CD4-positive, CD25-positive, alpha-beta regulatory T cell (primary cell): ENCODE results near the gene ABCA4. TPM values are rescaled to one million over a fixed set of nuclear protein-coding genes. Genes with fewer than 3 reads are reported as not detected.

ENCODE experiments used
- ATAC-seq, 2 donors: fragments of 150-1000 bp; cut with Tn5 transposase; one replicate each; pipeline ENCODE4 v1.10.0; 2021; ENCODE audit warnings: low read depth in 2 of 2, moderate number of reproducible peaks in 2 of 2, moderate library complexity in 1 of 2
- DNase-seq, 3 donors: peaks; one replicate each; pipeline versions ENCODE4 v3.0.0 to v3.0.0-alpha.2; 2012 to 2022; ENCODE audit warnings: mixed read lengths in 1 of 3
- H3K27ac ChIP-seq: one replicate; pipeline ENCODE4 v1.7.0; 2013; ENCODE audit warnings: mild to moderate bottlenecking, low read length; ENCODE audit not compliant: insufficient read depth, poor library complexity, severe bottlenecking
- H3K27me3 ChIP-seq: one replicate; pipeline ENCODE4 v1.7.0; 2013; ENCODE audit warnings: low read length; ENCODE audit not compliant: control insufficient read depth, insufficient read depth
- H3K36me3 ChIP-seq: one replicate; pipeline ENCODE4 v1.7.0; 2013; ENCODE audit warnings: mild to moderate bottlenecking, low read length, moderate library complexity; ENCODE audit not compliant: control insufficient read depth, insufficient read depth
- H3K4me1 ChIP-seq: 2 replicates; pipeline ENCODE4 v1.7.0; 2013; ENCODE audit warnings: mild to moderate bottlenecking, low read length; ENCODE audit not compliant: insufficient read depth, control insufficient read depth, poor library complexity, severe bottlenecking
- H3K4me3 ChIP-seq: one replicate; pipeline ENCODE4 v1.7.0; 2013; ENCODE audit warnings: low read depth, mild to moderate bottlenecking, low read length, moderate library complexity
- H3K9me3 ChIP-seq, 2 experiments: 1 replicate in 1 of 2; 2 replicates in 1 of 2; pipeline ENCODE4 v1.7.0; 2013; ENCODE audit warnings: low read length in 2 of 2, mild to moderate bottlenecking in 1 of 2, moderate library complexity in 1 of 2; ENCODE audit not compliant: control insufficient read depth in 2 of 2
- H3K27ac Mint-ChIP-seq, 3 donors: one replicate each; pipeline ENCODE4 v1.8.0; 2020 to 2022; ENCODE audit warnings: mild to moderate bottlenecking in 3 of 3, mixed read lengths in 3 of 3, moderate library complexity in 2 of 3
- H3K27me3 Mint-ChIP-seq: one replicate; pipeline ENCODE4 v1.8.0; 2022; ENCODE audit warnings: mild to moderate bottlenecking, mixed read lengths
- H3K36me3 Mint-ChIP-seq: one replicate; pipeline ENCODE4 v1.8.0; 2020; ENCODE audit warnings: mixed read lengths
- H3K4me1 Mint-ChIP-seq, 4 donors: one replicate each; pipeline ENCODE4 v1.8.0; 2020 to 2022; ENCODE audit warnings: mixed read lengths in 4 of 4, mild to moderate bottlenecking in 1 of 4
- H3K4me3 Mint-ChIP-seq, 4 donors: one replicate each; pipeline ENCODE4 v1.8.0; 2020 to 2022; ENCODE audit warnings: mild to moderate bottlenecking in 4 of 4, mixed read lengths in 4 of 4, moderate library complexity in 3 of 4
- H3K9me3 Mint-ChIP-seq, 7 donors: one replicate each; pipeline ENCODE4 v1.8.0; 2020 to 2022; ENCODE audit warnings: mixed read lengths in 7 of 7, mild to moderate bottlenecking in 3 of 7, moderate library complexity in 2 of 7
- polyA plus RNA-seq, 4 donors: library from polyadenylated mRNA; unstranded; fragments of 300-500 nt; fragmentation: Illumina TruSeq; gene quantifications; one replicate each; pipeline ENCODE4 v1.2.3, GENCODE V29; 2021
- total RNA-seq: library from RNA; stranded (reverse); gene quantifications from one replicate; pipeline ENCODE4 v1.2.3, GENCODE V29; 2022

Gene ABCA4
- total and polyA plus RNA-seq, 5 donors from 2014 or later, result not detected

- no peak for DNase-seq
- Mint-ChIP-seq H3K27ac (no peak overlapping the region), H3K36me3 (no peaks in the 10 kb centered on the region), H3K27me3 (peaks cover 4% of the 10 kb centered on the region), H3K9me3 (peaks cover 0 to 4% (median 0%) of the 10 kb centered on the region in 7 donors), H3K4me3 (no peak overlapping the region), H3K4me1 (peaks cover 0 to 4% (median 0%) of the 10 kb centered on the region in 4 donors)
- peaks cover 2% of the 10 kb centered on the region for H3K27me3 ChIP-seq
- H3K27ac ChIP-seq, result no peak overlapping the region
- H3K9me3 ChIP-seq, result no peaks in the 10 kb centered on the region
- no peak for ATAC-seq
- H3K36me3 ChIP-seq, result no peaks in the 10 kb centered on the region
- H3K4me1 ChIP-seq, result no peaks in the 10 kb centered on the region
- no peak overlapping the region for H3K4me3 ChIP-seq
These were observed 26.4 kb downstream of the ABCA4 start for GRCh38 chr1:94094469-94095111.

GRCh38 chr1:94093996-94094395, 27.0 kb downstream of the ABCA4 start:
- peaks cover 2% of the 10 kb centered on the region for H3K27me3 ChIP-seq
- H3K27ac ChIP-seq, result no peak overlapping the region
- DNase-seq, result no peak
- H3K36me3 ChIP-seq, result no peaks in the 10 kb centered on the region
- H3K4me1 ChIP-seq, result no peaks in the 10 kb centered on the region
- no peak for ATAC-seq
- H3K9me3 Mint-ChIP-seq, result peaks cover 0 to 4% (median 0%) of the 10 kb centered on the region in 7 donors
- no peaks in the 10 kb centered on the region for H3K36me3 Mint-ChIP-seq
- H3K4me1 Mint-ChIP-seq, result peaks cover 0 to 4% (median 0%) of the 10 kb centered on the region in 4 donors
- no peaks in the 10 kb centered on the region for H3K9me3 ChIP-seq
- H3K4me3 ChIP-seq, result no peak overlapping the region
- peaks cover 4% of the 10 kb centered on the region for H3K27me3 Mint-ChIP-seq
- H3K4me3 Mint-ChIP-seq, result no peak overlapping the region
- no peak overlapping the region for H3K27ac Mint-ChIP-seq

- ATAC-seq, result no peak
- Mint-ChIP-seq H3K27me3 (peaks cover 4% of the 10 kb centered on the region), H3K4me1 (peaks cover 0 to 4% (median 0%) of the 10 kb centered on the region in 4 donors)
These were observed 27.6 kb downstream of the ABCA4 start for GRCh38 chr1:94093396-94093795.

GRCh38 chr1:94092210-94092613, 28.7 kb downstream of the ABCA4 start:
- H3K27ac ChIP-seq, result no peak overlapping the region
- peaks cover 2% of the 10 kb centered on the region for H3K27me3 ChIP-seq
- Mint-ChIP-seq H3K4me3 (no peak overlapping the region), H3K4me1 (peaks cover 0 to 4% (median 0%) of the 10 kb centered on the region in 4 donors), H3K9me3 (peaks cover 0 to 4% (median 0%) of the 10 kb centered on the region in 7 donors), H3K27ac (no peak overlapping the region), H3K27me3 (peaks cover 4% of the 10 kb centered on the region), H3K36me3 (no peaks in the 10 kb centered on the region)
- H3K36me3 ChIP-seq, result no peaks in the 10 kb centered on the region
- H3K9me3 ChIP-seq, result no peaks in the 10 kb centered on the region
- H3K4me3 ChIP-seq, result no peak overlapping the region
- DNase-seq, result no peak
- H3K4me1 ChIP-seq, result no peaks in the 10 kb centered on the region
- ATAC-seq, result no peak

More at GRCh38 chr1:94093396-94093795, 27.6 kb downstream of the ABCA4 start:
- Histone ChIP-seq H3K9me3 (no peaks in the 10 kb centered on the region), H3K36me3 (no peaks in the 10 kb centered on the region), H3K27me3 (peaks cover 2% of the 10 kb centered on the region), H3K4me3 (no peak overlapping the region), H3K27ac (no peak overlapping the region), H3K4me1 (no peaks in the 10 kb centered on the region)
- Mint-ChIP-seq H3K4me3 (no peak overlapping the region), H3K36me3 (no peaks in the 10 kb centered on the region), H3K9me3 (peaks cover 0 to 4% (median 0%) of the 10 kb centered on the region in 7 donors), H3K27ac (no peak overlapping the region)
- DNase-seq, result no peak

GRCh38 chr1:94090761-94091160, 30.2 kb downstream of the ABCA4 start:
- Mint-ChIP-seq H3K4me3 (no peak overlapping the region), H3K9me3 (peaks cover 0 to 4% (median 0%) of the 10 kb centered on the region in 7 donors), H3K36me3 (no peaks in the 10 kb centered on the region), H3K4me1 (peaks cover 0 to 4% (median 0%) of the 10 kb centered on the region in 4 donors), H3K27me3 (peaks cover 4% of the 10 kb centered on the region), H3K27ac (no peak overlapping the region)
- no peaks in the 10 kb centered on the region for H3K36me3 ChIP-seq
- no peak overlapping the region for H3K27ac ChIP-seq
- H3K27me3 ChIP-seq, result peaks cover 2% of the 10 kb centered on the region
- H3K9me3 ChIP-seq, result no peaks in the 10 kb centered on the region
- DNase-seq (no peak), ATAC-seq (no peak)
- H3K4me3 ChIP-seq, result no peak overlapping the region
- H3K4me1 ChIP-seq, result no peaks in the 10 kb centered on the region

- H3K9me3 Mint-ChIP-seq, result peaks cover 0 to 4% (median 0%) of the 10 kb centered on the region in 7 donors
- no peaks in the 10 kb centered on the region for H3K36me3 ChIP-seq
These were observed 33.8 kb downstream of the ABCA4 start for GRCh38 chr1:94087193-94087592.

GRCh38 chr1:94084547-94084946, 36.4 kb downstream of the ABCA4 start:
- no peak for DNase-seq
- Mint-ChIP-seq H3K27ac (no peak overlapping the region), H3K27me3 (no peaks in the 10 kb centered on the region), H3K36me3 (no peaks in the 10 kb centered on the region), H3K9me3 (no peaks in the 10 kb centered on the region), H3K4me1 (no peaks in the 10 kb centered on the region), H3K4me3 (no peak overlapping the region)
- no peak for ATAC-seq
- Histone ChIP-seq H3K4me3 (no peak overlapping the region), H3K4me1 (no peaks in the 10 kb centered on the region), H3K27me3 (no peaks in the 10 kb centered on the region), H3K9me3 (no peaks in the 10 kb centered on the region), H3K36me3 (no peaks in the 10 kb centered on the region), H3K27ac (no peak overlapping the region)

More at GRCh38 chr1:94087193-94087592, 33.8 kb downstream of the ABCA4 start:
- H3K36me3 Mint-ChIP-seq, result no peaks in the 10 kb centered on the region
- DNase-seq, result no peak
- H3K27ac Mint-ChIP-seq, result no peak overlapping the region
- no peak overlapping the region for H3K27ac ChIP-seq
- H3K9me3 ChIP-seq, result no peaks in the 10 kb centered on the region
- H3K27me3 Mint-ChIP-seq, result no peaks in the 10 kb centered on the region
- no peaks in the 10 kb centered on the region for H3K4me1 ChIP-seq
- no peak overlapping the region for H3K4me3 Mint-ChIP-seq
- ATAC-seq, result no peak
- peaks cover 0 to 2% (median 0%) of the 10 kb centered on the region in 4 donors for H3K4me1 Mint-ChIP-seq
- no peak overlapping the region for H3K4me3 ChIP-seq
- peaks cover 2% of the 10 kb centered on the region for H3K27me3 ChIP-seq

GRCh38 chr1:94084085-94084484, 36.9 kb downstream of the ABCA4 start:
- Histone ChIP-seq H3K9me3 (no peaks in the 10 kb centered on the region), H3K4me3 (no peak overlapping the region), H3K27me3 (no peaks in the 10 kb centered on the region), H3K4me1 (no peaks in the 10 kb centered on the region), H3K27ac (no peak overlapping the region), H3K36me3 (no peaks in the 10 kb centered on the region)
- DNase-seq, result no peak
- no peaks in the 10 kb centered on the region for H3K27me3 Mint-ChIP-seq
- H3K4me1 Mint-ChIP-seq, result no peaks in the 10 kb centered on the region
- no peaks in the 10 kb centered on the region for H3K9me3 Mint-ChIP-seq
- no peak for ATAC-seq
- H3K27ac Mint-ChIP-seq, result no peak overlapping the region
- no peak overlapping the region for H3K4me3 Mint-ChIP-seq
- no peaks in the 10 kb centered on the region for H3K36me3 Mint-ChIP-seq
